Fibroblast of pulmonary artery (primary cell): Measurements from ENCODE around the gene KSR2.

Source experiments
- DNase-seq: peaks from one replicate; pipeline ENCODE4 v3.0.0-alpha.2; 2010; ENCODE audit warnings: low read depth
- H3K4me3 ChIP-seq: replicated peaks from 2 replicates; pipeline ENCODE4 v1.5.1; 2011; ENCODE audit warnings: low read depth, mild to moderate bottlenecking, control low read depth, low read length, moderate library complexity
- TF ChIP-seq, protein P1 (sequence below): IDR thresholded peaks from 2 replicates; pipeline ENCODE4 v1.5.1; 2011; ENCODE audit warnings: mild to moderate bottlenecking, control low read depth, low read length, inconsistent platforms; ENCODE audit errors: missing control alignments

The KSR2 gene

DNA sequence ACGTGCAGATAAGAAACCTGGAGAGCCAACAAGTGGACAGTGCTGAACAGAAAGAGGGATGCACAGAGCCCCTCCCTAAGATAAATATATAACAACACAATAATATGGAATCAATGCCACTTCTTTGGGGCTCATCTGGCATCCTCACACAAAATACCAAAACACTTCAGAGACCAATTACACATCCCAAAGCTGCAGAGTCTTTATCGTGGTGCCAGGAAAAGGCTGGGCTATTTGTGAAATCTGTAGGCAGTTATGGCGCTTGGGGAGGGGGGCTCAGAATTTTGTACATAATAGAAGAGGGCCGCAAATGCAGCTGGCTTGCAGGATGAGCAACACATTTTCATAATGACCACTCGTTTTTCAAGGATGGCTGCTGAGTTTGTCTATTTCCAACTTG, 446.9 kb downstream of the KSR2 start:
- TF ChIP-seq, protein P1, sequence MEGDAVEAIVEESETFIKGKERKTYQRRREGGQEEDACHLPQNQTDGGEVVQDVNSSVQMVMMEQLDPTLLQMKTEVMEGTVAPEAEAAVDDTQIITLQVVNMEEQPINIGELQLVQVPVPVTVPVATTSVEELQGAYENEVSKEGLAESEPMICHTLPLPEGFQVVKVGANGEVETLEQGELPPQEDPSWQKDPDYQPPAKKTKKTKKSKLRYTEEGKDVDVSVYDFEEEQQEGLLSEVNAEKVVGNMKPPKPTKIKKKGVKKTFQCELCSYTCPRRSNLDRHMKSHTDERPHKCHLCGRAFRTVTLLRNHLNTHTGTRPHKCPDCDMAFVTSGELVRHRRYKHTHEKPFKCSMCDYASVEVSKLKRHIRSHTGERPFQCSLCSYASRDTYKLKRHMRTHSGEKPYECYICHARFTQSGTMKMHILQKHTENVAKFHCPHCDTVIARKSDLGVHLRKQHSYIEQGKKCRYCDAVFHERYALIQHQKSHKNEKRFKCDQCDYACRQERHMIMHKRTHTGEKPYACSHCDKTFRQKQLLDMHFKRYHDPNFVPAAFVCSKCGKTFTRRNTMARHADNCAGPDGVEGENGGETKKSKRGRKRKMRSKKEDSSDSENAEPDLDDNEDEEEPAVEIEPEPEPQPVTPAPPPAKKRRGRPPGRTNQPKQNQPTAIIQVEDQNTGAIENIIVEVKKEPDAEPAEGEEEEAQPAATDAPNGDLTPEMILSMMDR, result no peak
- no peak for DNase-seq
- no peak overlapping the region for H3K4me3 ChIP-seq

DNA sequence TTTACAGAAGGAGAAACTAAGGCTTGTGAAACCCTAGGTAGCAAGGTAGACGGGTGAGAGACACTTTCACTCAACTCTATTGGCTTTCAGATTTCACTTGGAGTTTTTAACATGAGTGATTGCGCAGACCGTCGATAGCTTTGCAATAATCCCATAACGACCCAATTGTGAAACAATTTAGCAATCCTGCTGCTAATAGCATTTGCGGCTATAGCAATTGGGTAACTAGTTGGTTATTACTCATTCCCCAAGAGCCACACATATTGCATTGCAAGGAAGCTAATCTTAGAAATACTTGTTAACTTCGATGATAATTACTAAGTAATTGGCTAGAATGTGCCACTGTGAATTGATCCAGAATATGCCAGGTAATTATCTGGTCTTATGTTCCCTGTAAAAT, 447.4 kb downstream of the KSR2 start:
- no peak overlapping the region for H3K4me3 ChIP-seq
- DNase-seq, result no peak
- TF ChIP-seq, protein P1, result no peak

DNA sequence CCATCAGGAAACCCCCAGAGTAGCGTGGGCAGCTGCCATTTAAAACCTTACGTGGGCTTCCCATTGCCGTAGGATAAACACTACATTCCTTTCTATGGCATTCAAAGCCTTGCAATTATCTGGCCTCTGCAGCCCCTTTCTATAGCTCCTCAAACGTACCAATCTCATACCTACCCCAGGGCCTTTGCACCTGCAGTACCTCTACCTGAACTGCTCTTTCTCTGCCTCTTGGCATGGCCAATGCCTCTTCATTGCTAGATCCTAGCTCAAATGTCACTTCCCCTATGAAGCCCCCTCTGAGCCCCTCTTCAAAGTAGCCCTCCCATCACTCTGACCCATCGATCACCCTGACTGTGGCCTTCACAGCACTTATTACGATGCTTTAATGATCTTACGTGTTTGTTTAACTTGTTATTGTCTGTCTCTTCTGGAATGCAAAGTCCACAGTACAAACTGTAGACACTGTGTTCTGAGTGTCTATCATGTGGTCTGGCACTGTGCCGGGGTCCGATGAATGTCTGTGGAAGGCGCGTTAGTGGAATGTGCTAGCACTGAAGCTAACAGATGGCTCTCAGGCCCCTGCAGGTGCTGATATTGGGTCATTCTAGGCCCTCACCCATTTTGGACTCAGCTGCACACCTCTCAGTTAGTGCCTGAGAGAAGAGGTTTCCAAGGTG, 450.1 kb downstream of the KSR2 start:
- no peak overlapping the region for H3K4me3 ChIP-seq
- DNase-seq, result no peak
- TF ChIP-seq, protein P1, result no peak

DNA sequence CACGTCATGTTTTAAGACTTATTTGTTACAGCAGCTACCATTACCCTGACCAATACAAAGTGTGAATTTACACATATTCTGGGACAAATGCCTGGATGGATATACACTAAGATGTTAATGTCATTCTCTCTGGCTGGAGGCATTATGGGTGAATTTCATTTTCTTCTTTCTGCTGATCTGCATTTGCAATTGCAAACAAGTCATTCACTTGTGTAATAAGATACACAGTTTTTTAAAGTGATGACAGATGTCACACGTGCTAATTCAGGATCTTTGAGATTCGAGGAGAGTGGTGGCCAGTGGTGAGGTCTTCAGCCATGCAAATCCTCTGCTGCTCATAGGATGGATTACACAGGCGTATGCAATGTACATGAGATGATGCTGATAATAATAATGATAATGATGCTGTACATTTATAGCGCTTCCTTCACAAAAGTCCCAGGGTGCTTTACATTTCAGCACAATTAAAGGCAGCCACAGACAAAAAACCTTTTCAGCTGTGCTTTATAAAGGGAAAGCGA, 451.5 kb downstream of the KSR2 start:
- H3K4me3 ChIP-seq, result no peak overlapping the region
- no peak for DNase-seq
- TF ChIP-seq, protein P1, result no peak

DNA sequence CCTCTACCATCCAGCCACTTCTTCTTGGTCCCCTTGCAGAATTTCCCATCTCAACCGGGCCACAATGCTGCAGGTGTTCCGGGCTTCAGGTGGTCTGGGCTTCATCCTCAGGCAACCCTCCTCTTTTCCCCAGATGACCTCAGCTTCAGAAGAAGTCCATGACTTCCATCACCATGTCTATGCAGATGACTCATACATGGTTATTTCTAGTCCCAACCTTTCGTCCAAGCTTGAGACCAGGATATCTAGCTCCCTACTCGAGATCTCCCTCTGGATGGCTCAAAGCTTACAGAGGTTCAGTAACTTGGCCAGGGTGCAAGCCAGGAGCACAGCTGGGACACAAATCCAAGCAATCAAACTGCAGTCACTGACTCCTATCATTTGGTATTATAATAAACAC, 452.8 kb downstream of the KSR2 start:
- H3K4me3 ChIP-seq, result no peak overlapping the region
- TF ChIP-seq, protein P1, result no peak
- no peak for DNase-seq

DNA sequence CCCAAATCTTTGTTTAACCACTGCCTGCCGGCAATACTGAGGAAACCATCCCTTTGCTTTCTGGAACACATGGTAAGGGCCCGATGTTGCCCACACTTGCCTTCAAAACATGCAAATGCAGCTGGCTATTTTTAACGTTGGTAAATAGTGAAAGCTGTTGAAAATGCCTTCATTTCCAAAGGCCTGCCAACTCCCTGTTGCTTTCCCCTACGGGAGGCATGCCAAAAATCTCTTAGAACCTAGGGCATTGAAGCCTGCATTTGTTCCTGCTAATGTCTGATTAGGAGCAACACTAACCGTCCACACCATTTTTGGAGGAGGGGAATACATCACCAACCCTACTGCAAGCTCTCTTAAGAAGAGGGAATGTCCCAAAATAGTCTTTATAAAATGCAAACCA, 454.8 kb downstream of the KSR2 start:
- no peak for DNase-seq
- no peak overlapping the region for H3K4me3 ChIP-seq
- TF ChIP-seq, protein P1, result no peak

DNA sequence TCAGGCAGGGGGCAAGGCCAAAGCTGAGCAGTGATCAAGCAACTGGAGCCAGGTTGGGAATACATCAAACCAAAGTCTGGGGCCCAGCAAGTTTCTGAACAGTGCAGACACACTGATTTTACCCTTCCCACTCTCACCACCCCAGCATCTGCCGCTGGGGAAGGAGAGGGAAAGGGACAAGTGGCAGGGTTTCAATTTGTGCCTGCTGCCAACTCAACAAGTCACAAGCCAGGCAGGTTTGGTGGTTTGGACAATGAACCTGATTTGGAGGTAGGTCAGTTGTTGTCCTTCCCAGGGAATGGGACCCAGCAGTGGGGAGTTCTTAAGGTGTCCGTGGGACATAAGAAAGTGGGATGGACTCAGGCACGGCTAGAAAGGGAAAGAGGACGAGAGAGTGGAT, 455.4 kb downstream of the KSR2 start:
- DNase-seq, result no peak
- TF ChIP-seq, protein P1, result no peak
- H3K4me3 ChIP-seq, result no peak overlapping the region
